Measurements from ENCODE around the gene PLCH2. TPM values are rescaled to one million over a fixed set of nuclear protein-coding genes. Genes with fewer than 3 reads are reported as not detected.

PLCH2 gene
- total and polyA plus RNA-seq, 2 of the 13 experiments (the other 11 are each of a cell fraction or from before 2014, with no cell fraction given): 0.15 to 0.67 TPM

- TF ChIP-seq ZBTB40 (IDR thresholded peaks at IDR 0.05): no peak
- peak; percentile 8; the same call in 1 of the 2 replicates for TF ChIP-seq ZBTB40 (CRISPR knock-in tag; IDR thresholded peaks at IDR 0.05)
- TF ChIP-seq, protein P1, sequence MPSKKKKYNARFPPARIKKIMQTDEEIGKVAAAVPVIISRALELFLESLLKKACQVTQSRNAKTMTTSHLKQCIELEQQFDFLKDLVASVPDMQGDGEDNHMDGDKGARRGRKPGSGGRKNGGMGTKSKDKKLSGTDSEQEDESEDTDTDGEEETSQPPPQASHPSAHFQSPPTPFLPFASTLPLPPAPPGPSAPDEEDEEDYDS (CRISPR knock-in tag; IDR thresholded peaks at IDR 0.05): no peak
- TF ChIP-seq ZNF816 (CRISPR knock-in tag; IDR thresholded peaks at IDR 0.05; ENCODE audit: borderline replicate concordance): 0 out of 2 replicates have a peak, but pooled peaks have one; percentile 21
- TF ChIP-seq, protein P2, sequence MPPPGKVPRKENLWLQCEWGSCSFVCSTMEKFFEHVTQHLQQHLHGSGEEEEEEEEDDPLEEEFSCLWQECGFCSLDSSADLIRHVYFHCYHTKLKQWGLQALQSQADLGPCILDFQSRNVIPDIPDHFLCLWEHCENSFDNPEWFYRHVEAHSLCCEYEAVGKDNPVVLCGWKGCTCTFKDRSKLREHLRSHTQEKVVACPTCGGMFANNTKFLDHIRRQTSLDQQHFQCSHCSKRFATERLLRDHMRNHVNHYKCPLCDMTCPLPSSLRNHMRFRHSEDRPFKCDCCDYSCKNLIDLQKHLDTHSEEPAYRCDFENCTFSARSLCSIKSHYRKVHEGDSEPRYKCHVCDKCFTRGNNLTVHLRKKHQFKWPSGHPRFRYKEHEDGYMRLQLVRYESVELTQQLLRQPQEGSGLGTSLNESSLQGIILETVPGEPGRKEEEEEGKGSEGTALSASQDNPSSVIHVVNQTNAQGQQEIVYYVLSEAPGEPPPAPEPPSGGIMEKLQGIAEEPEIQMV (CRISPR knock-in tag; IDR thresholded peaks at IDR 0.05; ENCODE audit: low read depth): peak; percentile 49; the same call in 1 of the 2 replicates
- TF ChIP-seq SPEN (CRISPR knock-in tag; IDR thresholded peaks at IDR 0.05; ENCODE audit: low read depth): 0 out of 2 replicates have a peak, but pooled peaks have one; percentile 5
- TF ChIP-seq ZBTB20 (CRISPR knock-in tag; IDR thresholded peaks at IDR 0.05; ENCODE audit: borderline replicate concordance, low read depth): peak; percentile 31; the same call in 1 of the 2 replicates
- TF ChIP-seq HNRNPLL (IDR thresholded peaks at IDR 0.05; ENCODE audit: low read depth, low read length, poor library complexity, severe bottlenecking): peak; percentile 51
- 0 out of 2 replicates have a peak, but pooled peaks have one; percentile 27 for TF ChIP-seq MEF2D (CRISPR knock-in tag; IDR thresholded peaks at IDR 0.05)
- 0 out of 2 replicates have a peak, but pooled peaks have one; percentile 41 for TF ChIP-seq ZNF891 (CRISPR knock-in tag; IDR thresholded peaks at IDR 0.05)
Measured at GRCh38 chr1:2525572-2525919, 49.5 kb downstream of the PLCH2 start (continued).

Data from HepG2 (cell line).